Vagina (tissue), 2 donors: Measurements from ENCODE around the gene FKBP7.

Source experiments
- POLR2AphosphoS5 ChIP-seq, 2 donors: sonication (generic); formaldehyde crosslinking; IDR thresholded peaks; one replicate each; pipeline ENCODE4 v1.9.0; 2017; ENCODE audit warnings: antibody characterized with exemption in 2 of 2, mild to moderate bottlenecking in 2 of 2, low read depth in 1 of 2; ENCODE audit not compliant: insufficient read depth in 1 of 2
- TF ChIP-seq, protein P1 (sequence below), 3 experiments: fragments of 450-650 bp in 2 of 3; fragments of 200-600 bp in 1 of 3; sonication (generic) in 1 of 3; IDR thresholded peaks; one replicate each; pipeline ENCODE4 v1.5.1; 2017 to 2019; ENCODE audit warnings: antibody characterized with exemption in 3 of 3, mild to moderate bottlenecking in 2 of 3, moderate library complexity in 2 of 3

GRCh38 chr2:178485356-178485755, 7.0 kb upstream of the FKBP7 start:
- TF ChIP-seq, protein P1, sequence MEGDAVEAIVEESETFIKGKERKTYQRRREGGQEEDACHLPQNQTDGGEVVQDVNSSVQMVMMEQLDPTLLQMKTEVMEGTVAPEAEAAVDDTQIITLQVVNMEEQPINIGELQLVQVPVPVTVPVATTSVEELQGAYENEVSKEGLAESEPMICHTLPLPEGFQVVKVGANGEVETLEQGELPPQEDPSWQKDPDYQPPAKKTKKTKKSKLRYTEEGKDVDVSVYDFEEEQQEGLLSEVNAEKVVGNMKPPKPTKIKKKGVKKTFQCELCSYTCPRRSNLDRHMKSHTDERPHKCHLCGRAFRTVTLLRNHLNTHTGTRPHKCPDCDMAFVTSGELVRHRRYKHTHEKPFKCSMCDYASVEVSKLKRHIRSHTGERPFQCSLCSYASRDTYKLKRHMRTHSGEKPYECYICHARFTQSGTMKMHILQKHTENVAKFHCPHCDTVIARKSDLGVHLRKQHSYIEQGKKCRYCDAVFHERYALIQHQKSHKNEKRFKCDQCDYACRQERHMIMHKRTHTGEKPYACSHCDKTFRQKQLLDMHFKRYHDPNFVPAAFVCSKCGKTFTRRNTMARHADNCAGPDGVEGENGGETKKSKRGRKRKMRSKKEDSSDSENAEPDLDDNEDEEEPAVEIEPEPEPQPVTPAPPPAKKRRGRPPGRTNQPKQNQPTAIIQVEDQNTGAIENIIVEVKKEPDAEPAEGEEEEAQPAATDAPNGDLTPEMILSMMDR (IDR thresholded peaks at IDR 0.05), result no peak
- TF ChIP-seq POLR2AphosphoS5 (IDR thresholded peaks at IDR 0.05; ENCODE audit: insufficient read depth in 1 of 2, low read depth in 1 of 2), result no peak
